K562 (cell line): ENCODE data around the gene CKS2. TPM values are rescaled to one million over a fixed set of nuclear protein-coding genes. Genes with fewer than 3 reads are reported as not detected.
A peak's percentile ranks its signal among the peaks of the same experiment; 100 is the strongest.

Experiments
- E2F3 ChIP-seq: fragments of 250-450 bp; sonication (Bioruptor Pico); IDR thresholded peaks from 2 replicates; pipeline ENCODE4 v1.4.0; 2020; ENCODE audit warnings: mild to moderate bottlenecking
- E2F8 ChIP-seq: fragments of 450-650 bp; IDR thresholded peaks from 2 replicates; pipeline ENCODE4 v1.7.1; 2018; ENCODE audit warnings: mild to moderate bottlenecking, low read depth; ENCODE audit not compliant: partially characterized antibody
- FOXM1 ChIP-seq, 2 experiments: fragments of 450-650 bp in 1 of 2; sonication (generic) in 1 of 2; formaldehyde crosslinking in 1 of 2; IDR thresholded peaks; 2 replicates each; pipeline versions ENCODE4 v1.6.1 to v1.9.0; 2017 to 2022; ENCODE audit warnings: low read depth in 2 of 2, mild to moderate bottlenecking in 2 of 2, missing genetic modification reagents in 1 of 2, moderate library complexity in 1 of 2
- JUND ChIP-seq, 2 experiments: IDR thresholded peaks; 2 replicates in 1 of 2; 3 replicates in 1 of 2; pipeline ENCODE4 v1.6.1; 2011; ENCODE audit warnings: borderline replicate concordance in 2 of 2, low read depth in 2 of 2, low read length in 2 of 2, improper control_type of control experiment in 1 of 2, missing biosample characterization in 1 of 2, missing genetic modification characterization in 1 of 2, missing genetic modification reagents in 1 of 2
- MAFG ChIP-seq: fragments of 450-650 bp; conservative IDR thresholded peaks from 2 replicates; pipeline ENCODE4 v1.6.1; 2016; ENCODE audit warnings: missing genetic modification characterization, missing compliant biosample characterization
- NR2C1 ChIP-seq, 2 experiments: fragments of 450-650 bp; IDR thresholded peaks; 2 replicates each; pipeline ENCODE4 v1.6.1; 2017; ENCODE audit warnings: mild to moderate bottlenecking in 2 of 2, antibody characterized with exemption in 1 of 2, inconsistent platforms in 1 of 2, missing compliant biosample characterization in 1 of 2, missing genetic modification characterization in 1 of 2
- PHF8 ChIP-seq: fragments of 200-600 bp; sonication (generic); IDR thresholded peaks from 2 replicates; pipeline ENCODE4 v1.6.1; 2012; ENCODE audit warnings: mixed run types, mild to moderate bottlenecking, inconsistent platforms, low read length, moderate library complexity, borderline replicate concordance
- STAT6 ChIP-seq: sonication (generic); formaldehyde crosslinking; IDR thresholded peaks from 2 replicates; pipeline ENCODE4 v1.8.1; 2023; ENCODE audit warnings: mild to moderate bottlenecking, missing genetic modification reagents
- ZNF57 ChIP-seq: fragments of 450-650 bp; formaldehyde crosslinking; IDR thresholded peaks from 2 replicates; pipeline ENCODE4 v1.4.0; 2020; ENCODE audit warnings: mild to moderate bottlenecking, moderate library complexity
- ZNF695 ChIP-seq: fragments of 450-650 bp; formaldehyde crosslinking; IDR thresholded peaks from 2 replicates; pipeline ENCODE4 v1.4.0; 2020; ENCODE audit warnings: mild to moderate bottlenecking, moderate library complexity
- polyA plus RNA-seq, 8 experiments: library from polyadenylated mRNA; depleted of rRNA in 4 of 8; stranded (reverse) in 5 of 8; unstranded in 3 of 8; fragments of >200 nt; fragmentation: Nextera tagmentation in 2 of 8; fragmentation: Illumina TruSeq in 1 of 8; extraction: Ambion mirVana in 2 of 8; extraction: Trizol in 1 of 8; gene quantifications; 2 replicates each; pipeline versions ENCODE4 v1.2.1 to v1.2.3, GENCODE V29; 2011 to 2014; ENCODE audit warnings: inconsistent platforms in 1 of 8, missing spikeins in 1 of 8
- total RNA-seq, 7 experiments: library from RNA; depleted of rRNA in 6 of 7; stranded (reverse); fragments of >200 nt in 6 of 7; fragmentation: Illumina TruSeq in 2 of 7; extraction: Trizol in 2 of 7; gene quantifications; 2 replicates each; pipeline versions ENCODE4 v1.2.1 to v1.2.3, GENCODE V29; 2011 to 2021; ENCODE audit warnings: low replicate concordance in 1 of 7
- TF ChIP-seq, protein P1 (sequence below): fragments of 450-650 bp; formaldehyde crosslinking; IDR thresholded peaks from 2 replicates; pipeline ENCODE4 v1.4.0; 2022; ENCODE audit warnings: missing genetic modification characterization
- TF ChIP-seq, protein P2 (sequence below): fragments of 450-650 bp; formaldehyde crosslinking; IDR thresholded peaks from 2 replicates; pipeline ENCODE4 v1.4.0; 2020; ENCODE audit warnings: mild to moderate bottlenecking, mixed read lengths
- TF ChIP-seq, protein P3 (sequence below): fragments of 250-450 bp; sonication (Bioruptor Pico); IDR thresholded peaks from 2 replicates; pipeline ENCODE4 v1.4.0; 2020; ENCODE audit warnings: mild to moderate bottlenecking

Gene CKS2
- total and polyA plus RNA-seq, 9 of the 15 experiments (the other 6 are each of a cell fraction or from before 2014, with no cell fraction given): 123 to 941 (median 321) TPM

DNA sequence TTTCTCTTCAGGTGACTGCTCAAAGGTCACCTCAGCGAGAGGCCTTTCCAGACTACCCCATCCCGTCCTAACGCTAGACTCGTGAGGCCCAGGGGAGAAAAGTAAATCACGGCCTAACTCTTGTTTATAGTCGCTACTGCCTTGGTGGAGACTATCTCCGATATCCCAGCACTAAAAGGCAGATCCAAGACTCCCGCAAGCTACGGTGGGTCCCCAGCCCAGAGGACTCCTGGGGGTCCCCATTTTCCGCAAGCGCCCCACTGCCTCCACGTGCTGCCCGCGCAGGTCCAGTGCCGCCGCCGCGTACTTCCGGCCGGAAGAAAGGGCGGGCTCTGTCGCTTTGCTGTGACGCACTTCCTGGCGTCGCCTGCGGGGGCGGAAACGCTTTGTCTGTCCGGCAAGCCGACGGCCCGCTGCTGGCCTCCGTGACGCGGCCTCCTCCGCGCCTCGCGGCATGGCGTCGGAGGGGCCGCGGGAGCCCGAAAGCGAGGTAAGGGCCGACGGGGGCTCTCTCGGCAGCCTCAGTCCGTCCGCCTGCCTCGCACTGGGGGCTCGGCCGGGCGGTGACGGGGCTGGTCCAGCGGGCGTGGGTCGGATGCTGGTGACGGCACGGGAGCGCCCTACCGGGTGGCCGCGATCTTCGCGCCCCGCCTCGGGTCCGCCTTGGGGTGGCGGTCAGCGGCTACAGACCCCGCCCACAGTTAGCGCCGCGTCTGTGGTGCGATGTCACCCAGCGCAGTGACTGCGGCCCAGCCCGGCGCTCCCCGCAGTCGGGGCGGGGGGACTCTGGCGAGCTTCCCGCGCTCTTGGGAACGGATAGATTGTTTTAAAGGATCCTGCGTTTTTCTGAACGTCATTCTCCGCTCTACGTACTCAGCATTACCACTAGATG is 7.4 kb downstream of the CKS2 start, which contains the start of gene SECISBP2 (continued):
- TF ChIP-seq, protein P1, sequence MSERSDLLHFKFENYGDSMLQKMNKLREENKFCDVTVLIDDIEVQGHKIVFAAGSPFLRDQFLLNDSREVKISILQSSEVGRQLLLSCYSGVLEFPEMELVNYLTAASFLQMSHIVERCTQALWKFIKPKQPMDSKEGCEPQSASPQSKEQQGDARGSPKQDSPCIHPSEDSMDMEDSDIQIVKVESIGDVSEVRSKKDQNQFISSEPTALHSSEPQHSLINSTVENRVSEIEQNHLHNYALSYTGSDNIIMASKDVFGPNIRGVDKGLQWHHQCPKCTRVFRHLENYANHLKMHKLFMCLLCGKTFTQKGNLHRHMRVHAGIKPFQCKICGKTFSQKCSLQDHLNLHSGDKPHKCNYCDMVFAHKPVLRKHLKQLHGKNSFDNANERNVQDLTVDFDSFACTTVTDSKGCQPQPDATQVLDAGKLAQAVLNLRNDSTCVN (CRISPR knock-in tag): no peak
- TF ChIP-seq PHF8: peak; percentile 95
- peak; percentile 94 for TF ChIP-seq E2F8
- TF ChIP-seq ZNF57 (CRISPR knock-in tag): no peak
- TF ChIP-seq FOXM1 (IDR thresholded peaks at IDR 0.05; ENCODE audit: low read depth): peak; percentile 43; the same call in 1 of the 2 replicates
- 0 out of 2 replicates have a peak, but pooled peaks have one; percentile 88 for TF ChIP-seq FOXM1 (CRISPR knock-in tag; IDR thresholded peaks at IDR 0.05; ENCODE audit: low read depth)
- TF ChIP-seq STAT6 (CRISPR knock-in tag): peak; percentile 94; the same call in 1 of the 2 replicates
- TF ChIP-seq JUND (IDR thresholded peaks at IDR 0.05; ENCODE audit: borderline replicate concordance, low read depth, low read length): peak; percentile 56; the same call in 1 of the 2 replicates
- TF ChIP-seq JUND (tag; IDR thresholded peaks at IDR 0.05; ENCODE audit: borderline replicate concordance, low read depth, low read length): 0 out of 3 replicates have a peak, but pooled peaks have one; percentile 45
- TF ChIP-seq MAFG (tag): 0 out of 2 replicates have a peak, but pooled peaks have one; percentile 15
- TF ChIP-seq, protein P2, sequence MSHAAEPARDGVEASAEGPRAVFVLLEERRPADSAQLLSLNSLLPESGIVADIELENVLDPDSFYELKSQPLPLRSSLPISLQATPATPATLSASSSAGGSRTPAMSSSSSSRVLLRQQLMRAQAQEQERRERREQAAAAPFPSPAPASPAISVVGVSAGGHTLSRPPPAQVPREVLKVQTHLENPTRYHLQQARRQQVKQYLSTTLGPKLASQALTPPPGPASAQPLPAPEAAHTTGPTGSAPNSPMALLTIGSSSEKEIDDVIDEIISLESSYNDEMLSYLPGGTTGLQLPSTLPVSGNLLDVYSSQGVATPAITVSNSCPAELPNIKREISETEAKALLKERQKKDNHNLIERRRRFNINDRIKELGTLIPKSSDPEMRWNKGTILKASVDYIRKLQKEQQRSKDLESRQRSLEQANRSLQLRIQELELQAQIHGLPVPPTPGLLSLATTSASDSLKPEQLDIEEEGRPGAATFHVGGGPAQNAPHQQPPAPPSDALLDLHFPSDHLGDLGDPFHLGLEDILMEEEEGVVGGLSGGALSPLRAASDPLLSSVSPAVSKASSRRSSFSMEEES (CRISPR knock-in tag): no peak
- 0 out of 2 replicates have a peak, but pooled peaks have one; percentile 55 for TF ChIP-seq E2F3 (CRISPR knock-in tag)
- TF ChIP-seq, protein P3, sequence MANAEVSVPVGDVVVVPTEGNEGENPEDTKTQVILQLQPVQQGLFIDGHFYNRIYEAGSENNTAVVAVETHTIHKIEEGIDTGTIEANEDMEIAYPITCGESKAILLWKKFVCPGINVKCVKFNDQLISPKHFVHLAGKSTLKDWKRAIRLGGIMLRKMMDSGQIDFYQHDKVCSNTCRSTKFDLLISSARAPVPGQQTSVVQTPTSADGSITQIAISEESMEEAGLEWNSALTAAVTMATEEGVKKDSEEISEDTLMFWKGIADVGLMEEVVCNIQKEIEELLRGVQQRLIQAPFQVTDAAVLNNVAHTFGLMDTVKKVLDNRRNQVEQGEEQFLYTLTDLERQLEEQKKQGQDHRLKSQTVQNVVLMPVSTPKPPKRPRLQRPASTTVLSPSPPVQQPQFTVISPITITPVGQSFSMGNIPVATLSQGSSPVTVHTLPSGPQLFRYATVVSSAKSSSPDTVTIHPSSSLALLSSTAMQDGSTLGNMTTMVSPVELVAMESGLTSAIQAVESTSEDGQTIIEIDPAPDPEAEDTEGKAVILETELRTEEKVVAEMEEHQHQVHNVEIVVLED (CRISPR knock-in tag): peak; percentile 45; the same call in 1 of the 2 replicates
- 0 out of 2 replicates have a peak, but pooled peaks have one; percentile 22 for TF ChIP-seq NR2C1 (IDR thresholded peaks at IDR 0.05)
- peak; percentile 34; the same call in 1 of the 2 replicates for TF ChIP-seq NR2C1 (tag; IDR thresholded peaks at IDR 0.05)
- no peak for TF ChIP-seq ZNF695 (CRISPR knock-in tag)
